Nephron progenitor cell (in vitro differentiated cells): ENCODE data around the gene KIFC1.

Experiments
- DNase-seq: peaks from one replicate; pipeline ENCODE4 v3.0.0; 2021
- H3K27ac Mint-ChIP-seq: 2 replicates; pipeline ENCODE4 v1.8.0; 2021; ENCODE audit warnings: mild to moderate bottlenecking, moderate library complexity, mixed read lengths
- H3K27me3 Mint-ChIP-seq: 2 replicates; pipeline ENCODE4 v1.8.0; 2021; ENCODE audit warnings: mild to moderate bottlenecking, low read depth, mixed read lengths; ENCODE audit not compliant: poor library complexity
- H3K36me3 Mint-ChIP-seq: 2 replicates; pipeline ENCODE4 v1.8.0; 2021; ENCODE audit warnings: low read depth, mixed read lengths
- H3K4me1 Mint-ChIP-seq: 2 replicates; pipeline ENCODE4 v1.8.0; 2021; ENCODE audit warnings: mixed read lengths
- H3K4me3 Mint-ChIP-seq: 2 replicates; pipeline ENCODE4 v1.8.0; 2021; ENCODE audit warnings: mild to moderate bottlenecking, moderate library complexity, mixed read lengths
- H3K9me3 Mint-ChIP-seq: 2 replicates; pipeline ENCODE4 v1.8.0; 2021; ENCODE audit warnings: mild to moderate bottlenecking, moderate library complexity, mixed read lengths
- CTCF ChIP-seq: fragments of 200-600 bp; sonication (generic); IDR thresholded peaks from 2 replicates; pipeline ENCODE4 v1.5.0; 2021; ENCODE audit warnings: antibody characterized with exemption

The KIFC1 gene

GRCh38 chr6:33412140-33413009 is 20.8 kb downstream of the KIFC1 start:
- H3K4me1 Mint-ChIP-seq = peaks cover 70% of the 10 kb centered on the region
- no peak for DNase-seq
- peak overlapping the region; percentile 81 for H3K4me3 Mint-ChIP-seq
- H3K36me3 Mint-ChIP-seq = peaks cover 22% of the 10 kb centered on the region
- TF ChIP-seq CTCF = no peak
- peak overlapping the region; percentile 71 for H3K27ac Mint-ChIP-seq
- no peaks in the 10 kb centered on the region for H3K9me3 Mint-ChIP-seq
- no peaks in the 10 kb centered on the region for H3K27me3 Mint-ChIP-seq

DNA sequence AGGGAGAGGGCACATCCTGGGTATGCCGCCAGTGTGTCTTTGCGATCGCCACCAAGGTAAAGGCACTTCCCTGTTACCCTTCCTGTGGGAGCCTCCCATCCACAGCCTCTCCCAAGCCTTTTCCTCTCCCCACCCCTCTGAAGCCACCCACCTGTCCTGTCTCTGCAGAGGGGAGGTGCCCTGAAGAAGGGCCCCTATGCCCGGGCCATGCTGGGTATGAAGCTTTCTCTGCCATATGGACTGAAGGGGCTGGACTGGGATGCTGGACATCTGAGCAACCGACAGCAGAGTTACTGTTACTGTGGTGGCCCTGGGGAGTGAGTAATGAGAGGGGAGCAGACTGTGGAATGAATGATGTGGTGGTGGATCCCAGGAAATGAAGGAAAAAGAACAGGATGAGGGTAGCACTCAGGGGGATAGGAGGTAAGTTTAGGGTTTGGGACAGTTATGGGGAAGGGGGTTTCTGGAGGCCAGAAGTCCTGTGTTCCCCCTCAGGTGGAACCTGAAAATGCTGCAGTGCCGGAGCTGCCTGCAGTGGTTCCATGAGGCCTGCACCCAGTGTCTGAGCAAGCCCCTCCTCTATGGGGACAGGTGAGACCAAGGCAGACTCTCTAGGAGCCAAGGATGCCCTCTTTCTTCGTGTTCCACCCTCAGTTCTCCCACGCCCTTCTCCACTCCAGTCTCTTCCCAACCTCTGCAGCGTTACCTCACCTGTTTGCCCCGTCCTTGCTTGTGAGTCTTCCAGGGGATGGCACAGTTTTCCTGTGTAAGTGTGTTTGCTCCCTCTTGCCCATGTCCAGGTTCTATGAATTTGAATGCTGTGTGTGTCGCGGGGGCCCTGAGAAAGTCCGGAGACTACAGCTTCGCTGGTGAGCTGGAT is 21.9 kb downstream of the KIFC1 start:
- no peaks in the 10 kb centered on the region for H3K27me3 Mint-ChIP-seq
- H3K9me3 Mint-ChIP-seq = no peaks in the 10 kb centered on the region
- peak overlapping the region; percentile 41 for H3K4me3 Mint-ChIP-seq
- no peak for TF ChIP-seq CTCF
- H3K4me1 Mint-ChIP-seq = peaks cover 76% of the 10 kb centered on the region
- H3K36me3 Mint-ChIP-seq = peaks cover 22% of the 10 kb centered on the region
- peak overlapping the region; percentile 58 for H3K27ac Mint-ChIP-seq
- DNase-seq = no peak

DNA sequence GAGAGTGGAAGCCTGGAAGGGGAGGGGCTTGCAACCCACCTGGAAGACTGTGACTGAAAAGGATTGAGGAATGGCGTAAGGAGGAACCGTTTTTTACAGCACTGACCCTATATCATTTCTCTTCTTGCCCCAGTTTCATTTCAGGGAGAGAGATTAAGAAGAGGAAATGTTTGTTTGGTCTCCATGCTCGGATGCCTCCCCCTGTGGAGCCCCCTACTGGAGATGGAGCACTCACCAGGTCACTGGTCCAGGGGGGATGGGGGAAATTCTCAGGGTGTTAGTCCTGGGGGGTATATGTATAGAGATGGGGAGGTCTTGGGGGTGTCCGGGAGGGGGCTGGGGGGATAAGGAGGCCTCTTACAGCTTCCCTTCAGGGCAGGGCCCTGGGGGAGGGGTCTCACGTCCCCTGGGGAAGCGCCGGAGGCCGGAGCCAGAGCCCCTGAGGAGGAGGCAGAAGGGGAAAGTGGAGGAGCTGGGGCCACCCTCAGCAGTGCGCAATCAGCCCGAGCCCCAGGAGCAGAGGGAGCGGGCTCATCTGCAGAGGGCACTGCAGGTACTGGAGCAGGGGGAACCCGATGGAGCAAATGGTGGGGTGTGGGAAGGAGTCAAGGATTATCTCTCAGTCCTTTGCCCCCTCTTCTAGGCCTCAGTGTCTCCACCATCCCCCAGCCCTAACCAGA is 23.1 kb downstream of the KIFC1 start:
- peaks cover 78% of the 10 kb centered on the region for H3K4me1 Mint-ChIP-seq
- TF ChIP-seq CTCF = peak; percentile 37
- H3K27ac Mint-ChIP-seq = peak overlapping the region; percentile 58
- H3K27me3 Mint-ChIP-seq = no peaks in the 10 kb centered on the region
- H3K36me3 Mint-ChIP-seq = peaks cover 22% of the 10 kb centered on the region
- no peaks in the 10 kb centered on the region for H3K9me3 Mint-ChIP-seq
- no peak for DNase-seq
- H3K4me3 Mint-ChIP-seq = no peak overlapping the region

DNA sequence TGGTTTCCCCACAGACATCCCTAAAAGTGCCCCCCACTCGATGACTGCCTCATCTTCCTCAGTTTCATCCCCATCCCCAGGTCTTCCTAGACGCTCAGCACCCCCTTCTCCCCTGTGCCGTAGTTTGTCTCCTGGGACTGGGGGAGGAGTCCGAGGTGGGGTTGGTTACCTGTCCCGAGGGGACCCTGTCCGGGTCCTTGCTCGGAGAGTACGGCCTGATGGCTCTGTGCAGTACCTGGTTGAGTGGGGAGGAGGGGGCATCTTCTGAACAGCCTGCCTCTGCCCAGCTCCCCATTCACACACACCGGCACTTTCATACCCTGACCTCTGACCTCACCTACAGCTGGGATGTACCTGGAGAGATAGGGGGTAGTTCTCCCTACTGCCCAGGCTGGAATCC is 24.2 kb downstream of the KIFC1 start:
- no peak for DNase-seq
- Mint-ChIP-seq H3K4me3 (peak overlapping the region; percentile 99), H3K27ac (peak overlapping the region; percentile 71), H3K9me3 (no peaks in the 10 kb centered on the region), H3K27me3 (no peaks in the 10 kb centered on the region), H3K4me1 (peaks cover 82% of the 10 kb centered on the region), H3K36me3 (peaks cover 22% of the 10 kb centered on the region)
- TF ChIP-seq CTCF = no peak

- H3K9me3 Mint-ChIP-seq = no peaks in the 10 kb centered on the region
- DNase-seq = no peak
- TF ChIP-seq CTCF = no peak
- H3K36me3 Mint-ChIP-seq = peaks cover 22% of the 10 kb centered on the region
- peak overlapping the region; percentile 98 for H3K27ac Mint-ChIP-seq
- H3K27me3 Mint-ChIP-seq = no peaks in the 10 kb centered on the region
- peaks cover 85% of the 10 kb centered on the region for H3K4me1 Mint-ChIP-seq
- peak overlapping the region; percentile 99 for H3K4me3 Mint-ChIP-seq
Observed at GRCh38 chr6:33416386-33417127, 24.9 kb downstream of the KIFC1 start.
